Adrenal gland (tissue), 12 donors: ENCODE measurements around the gene LPO. TPM values are rescaled to one million over a fixed set of nuclear protein-coding genes. Genes with fewer than 3 reads are reported as not detected.
A peak's percentile ranks its signal among the peaks of the same experiment; 100 is the strongest.

ENCODE experiments used
- DNase-seq, 7 donors: peaks; one replicate each; pipeline ENCODE4 v3.0.0-alpha.2; 2019 to 2020
- H3K27ac ChIP-seq, 5 donors: fragments of 200-600 bp; sonication (generic) in 4 of 5; 1 replicate in 3 of 5; 2 replicates in 2 of 5; pipeline versions ENCODE4 v1.5.1 to v1.8.0; 2016 to 2020; ENCODE audit warnings: mild to moderate bottlenecking in 1 of 5
- H3K27me3 ChIP-seq: fragments of 200-600 bp; 2 replicates; pipeline ENCODE4 v1.8.0; 2021
- H3K36me3 ChIP-seq, 2 donors: fragments of 200-600 bp; replicated peaks in 1 of 2; 1 replicate in 1 of 2; 2 replicates in 1 of 2; pipeline versions ENCODE4 v1.5.1 to v1.8.0; 2018 to 2022
- H3K4me1 ChIP-seq, 2 donors: fragments of 200-600 bp; replicated peaks in 1 of 2; 1 replicate in 1 of 2; 2 replicates in 1 of 2; pipeline versions ENCODE4 v1.5.1 to v1.8.0; 2018 to 2021
- H3K4me3 ChIP-seq, 4 donors: fragments of 200-600 bp; sonication (generic) in 3 of 4; one replicate each; pipeline ENCODE4 v1.5.1; 2016 to 2018
- H3K9me3 ChIP-seq, 3 donors: fragments of 200-600 bp; sonication (generic) in 1 of 3; replicated peaks in 1 of 3; 1 replicate in 2 of 3; 2 replicates in 1 of 3; pipeline versions ENCODE4 v1.5.1 to v1.8.0; 2016 to 2021
- CTCF ChIP-seq, 6 experiments: fragments of 450-650 bp in 4 of 6; fragments of 200-600 bp in 2 of 6; sonication (generic) in 1 of 6; IDR thresholded peaks; 1 replicate in 5 of 6; 2 replicates in 1 of 6; pipeline versions ENCODE4 v1.5.1 to v1.8.0; 2016 to 2021; ENCODE audit warnings: antibody characterized with exemption in 6 of 6, mild to moderate bottlenecking in 2 of 6, moderate library complexity in 1 of 6
- POLR2A ChIP-seq, 2 donors: fragments of 450-650 bp; IDR thresholded peaks; one replicate each; pipeline ENCODE4 v1.6.1; 2017; ENCODE audit warnings: antibody characterized with exemption in 2 of 2, mild to moderate bottlenecking in 2 of 2, moderate library complexity in 1 of 2
- WGBS, 4 donors: extraction: QIAGEN DNeasy Blood & Tissue Kit in 2 of 4; methylation state at CpG; one replicate each; pipeline versions ENCODE4 v1.1.5 to v1.1.7; 2013 to 2017; 5-methylcytosine and 5-hydroxymethylcytosine counted together
- intact Hi-C, 2 donors: fragments of 100-400 bp; cut with DNase I; formaldehyde crosslinking; loops; one replicate each; pipeline versions ENCODE4 v1.14.1 to v1.15.0; 2022 to 2023
- polyA plus RNA-seq, 3 donors: library from polyadenylated mRNA; stranded (reverse); fragments of 200-250 nt in 2 of 3; fragments of 350-450 nt in 1 of 3; fragmentation: Illumina TruSeq in 1 of 3; extraction: RNeasy Lipid Tissue Mini Kit (QIAGEN cat#74804) in 1 of 3; gene quantifications; one replicate each; pipeline ENCODE4 v1.2.3, GENCODE V29; 2013 to 2014
- total RNA-seq, 9 donors: library from RNA; depleted of rRNA in 4 of 9; stranded (reverse); fragments of >200 nt in 4 of 9; fragments of 120-200 nt in 1 of 9; fragmentation: NEBNext Ultra II Directional in 1 of 9; extraction: Animal tissue kit (Norgen Biotek cat#: 25700) in 1 of 9; gene quantifications; one replicate each; pipeline versions ENCODE4 v1.1.0 to v1.2.4, GENCODE V29; 2013 to 2023
- donor health status: healthy with polysubstance abuse.
- donor health status: Bipolar disorder and iron deficiency.
- donor health status: DM: yes; HTN: yes; CAD: no.
- donor health status: DM: no; HTN: no; CAD: no.
- donor health status: DM: no; HTN: no; CAD: no.
- donor health status: DM: yes; HTN: yes; CAD: no.

Gene LPO
- total and polyA plus RNA-seq, 12 donors, result 0.06 to 0.16 TPM; not detected in 10

DNA sequence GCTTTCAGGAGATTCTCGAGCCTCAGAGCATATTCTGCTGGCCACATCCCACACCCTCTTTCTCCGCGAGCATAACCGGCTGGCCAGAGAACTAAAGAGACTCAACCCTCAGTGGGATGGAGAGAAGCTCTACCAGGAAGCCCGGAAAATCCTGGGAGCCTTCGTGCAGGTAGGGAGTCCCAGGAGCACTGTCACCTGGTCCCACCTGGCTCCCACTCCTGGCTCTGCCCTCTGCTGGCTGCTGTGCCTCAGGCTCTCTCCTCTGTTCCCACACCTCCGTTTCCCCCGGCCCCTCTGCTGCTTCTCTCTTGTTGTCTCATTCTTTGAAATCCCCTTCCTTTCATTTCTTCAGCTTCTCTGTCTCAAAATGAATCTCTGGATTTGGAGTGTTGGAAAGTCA lies 16.4 kb downstream of the LPO start:
- peak in 1 of 7 donors; percentile 15 for DNase-seq
- TF ChIP-seq POLR2A (IDR thresholded peaks at IDR 0.05) (no peak), CTCF (IDR thresholded peaks at IDR 0.05) (no peak)
- Histone ChIP-seq H3K4me3 (no peak overlapping the region), H3K27ac (no peak overlapping the region), H3K36me3 (no peaks in the 10 kb centered on the region), H3K4me1 (peaks cover 0 to under 1% of the 10 kb centered on the region in 2 donors), H3K27me3 (peaks cover 12% of the 10 kb centered on the region), H3K9me3 (no peaks in the 10 kb centered on the region)
- intact Hi-C loops, result no loop called here
- 28 to 35% (median 29%) methylated on average over 8 of the region's 8 CpGs for WGBS, 4 donors

DNA sequence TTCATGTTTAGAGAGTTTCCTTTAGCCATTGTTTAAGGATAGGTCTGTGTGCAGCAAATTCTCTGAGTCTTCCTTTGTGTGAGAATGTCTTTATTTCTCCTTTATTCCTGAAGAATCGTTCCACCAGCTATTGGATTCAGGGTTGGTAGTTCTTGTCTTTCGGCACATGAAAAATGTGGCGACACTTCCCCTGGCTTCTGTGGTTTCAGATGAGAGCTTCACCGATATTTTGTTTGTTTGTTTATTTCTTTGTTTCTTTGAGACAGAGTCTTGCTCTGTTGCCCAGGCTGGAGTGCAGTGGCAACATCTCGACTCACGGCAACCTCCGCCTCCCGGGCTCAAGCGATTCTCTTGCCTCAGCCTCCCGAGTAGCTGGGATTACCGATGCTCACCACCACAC lies 23.8 kb downstream of the LPO start:
- Histone ChIP-seq H3K4me1 (no peaks in the 10 kb centered on the region), H3K27ac (no peak overlapping the region), H3K36me3 (no peaks in the 10 kb centered on the region), H3K9me3 (no peaks in the 10 kb centered on the region), H3K4me3 (no peak overlapping the region), H3K27me3 (peaks cover 21% of the 10 kb centered on the region)
- peak in 1 of 7 donors; percentile 9 for DNase-seq
- WGBS, 4 donors, result 86 to 89% (median 87%) methylated on average over 11 of the region's 11 CpGs
- intact Hi-C loops, result no loop called here
- TF ChIP-seq POLR2A (IDR thresholded peaks at IDR 0.05), result no peak
- no peak for TF ChIP-seq CTCF (IDR thresholded peaks at IDR 0.05)

- H3K4me1 ChIP-seq, result no peaks in the 10 kb centered on the region
- no peak overlapping the region for H3K4me3 ChIP-seq
- peak in 1 of 7 donors; percentile 3 for DNase-seq
- TF ChIP-seq POLR2A (IDR thresholded peaks at IDR 0.05), result no peak
- TF ChIP-seq CTCF (IDR thresholded peaks at IDR 0.05), result no peak
- WGBS, 4 donors, result 74 to 83% (median 81%) methylated on average over 1 of the region's 1 CpG
- intact Hi-C loops, result no loop called here
- H3K9me3 ChIP-seq, result no peaks in the 10 kb centered on the region
- peaks cover 27% of the 10 kb centered on the region for H3K27me3 ChIP-seq
- H3K36me3 ChIP-seq, result no peaks in the 10 kb centered on the region
- H3K27ac ChIP-seq, result no peak overlapping the region
Observed at GRCh38 chr17:58263773-58264172, 25.4 kb downstream of the LPO start.

GRCh38 chr17:58264407-58265103 lies 26.2 kb downstream of the LPO start:
- Histone ChIP-seq H3K36me3 (no peaks in the 10 kb centered on the region), H3K27me3 (peaks cover 27% of the 10 kb centered on the region), H3K27ac (no peak overlapping the region), H3K9me3 (no peaks in the 10 kb centered on the region), H3K4me3 (no peak overlapping the region), H3K4me1 (no peaks in the 10 kb centered on the region)
- TF ChIP-seq POLR2A (IDR thresholded peaks at IDR 0.05) (no peak), CTCF (IDR thresholded peaks at IDR 0.05) (no peak)
- intact Hi-C loops, result no loop called here
- DNase-seq, result peak in 2 of 7 donors; percentile 2 to 20
- WGBS, 4 donors, result 67 to 72% (median 69%) methylated on average over 6 of the region's 6 CpGs
